ENCODE data around the gene CLDN19. TPM values are rescaled to one million over a fixed set of nuclear protein-coding genes. Genes with fewer than 3 reads are reported as not detected.

The CLDN19 gene
- total and polyA plus RNA-seq, 12 donors = 0.20 to 0.91 TPM; not detected in 10

GRCh38 chr1:42766741-42767509 lies 26.9 kb upstream of the CLDN19 start, which contains the start of the genes C1orf50 and P3H1:
Gene C1orf50, plus strand, starts transcription at chr1:42767249. Its CDS starts 63 bp downstream, at chr1:42767312.
Gene P3H1, minus strand, starts transcription at chr1:42767028. Its CDS starts 57 bp downstream, at chr1:42766971.
- peak; percentile 99 to 100 (median 100) for DNase-seq
- intact Hi-C loops (cut with DNase I) = no loop called here
- Histone ChIP-seq H3K27ac (peak within 1 kb of the TSS; percentile 74 to 94 (median 88)), H3K9me3 (replicated peaks in 1 of 3) (no peaks in the 10 kb centered on the region), H3K4me1 (replicated peaks in 1 of 2) (peaks cover 21 to 47% of the 10 kb centered on the region in 2 donors), H3K36me3 (replicated peaks in 1 of 2) (peaks cover 0 to 2% of the 10 kb centered on the region in 2 donors), H3K27me3 (no peaks in the 10 kb centered on the region), H3K4me3 (peak within 1 kb of the TSS; percentile 84 to 96 (median 87))
- WGBS, 4 donors = 0 to 1% (median 0%) methylated on average over 22 to 82 of the region's 82 CpGs
- peak; percentile 90 to 98 for TF ChIP-seq POLR2A (IDR thresholded peaks at IDR 0.05)
- TF ChIP-seq, protein P1, sequence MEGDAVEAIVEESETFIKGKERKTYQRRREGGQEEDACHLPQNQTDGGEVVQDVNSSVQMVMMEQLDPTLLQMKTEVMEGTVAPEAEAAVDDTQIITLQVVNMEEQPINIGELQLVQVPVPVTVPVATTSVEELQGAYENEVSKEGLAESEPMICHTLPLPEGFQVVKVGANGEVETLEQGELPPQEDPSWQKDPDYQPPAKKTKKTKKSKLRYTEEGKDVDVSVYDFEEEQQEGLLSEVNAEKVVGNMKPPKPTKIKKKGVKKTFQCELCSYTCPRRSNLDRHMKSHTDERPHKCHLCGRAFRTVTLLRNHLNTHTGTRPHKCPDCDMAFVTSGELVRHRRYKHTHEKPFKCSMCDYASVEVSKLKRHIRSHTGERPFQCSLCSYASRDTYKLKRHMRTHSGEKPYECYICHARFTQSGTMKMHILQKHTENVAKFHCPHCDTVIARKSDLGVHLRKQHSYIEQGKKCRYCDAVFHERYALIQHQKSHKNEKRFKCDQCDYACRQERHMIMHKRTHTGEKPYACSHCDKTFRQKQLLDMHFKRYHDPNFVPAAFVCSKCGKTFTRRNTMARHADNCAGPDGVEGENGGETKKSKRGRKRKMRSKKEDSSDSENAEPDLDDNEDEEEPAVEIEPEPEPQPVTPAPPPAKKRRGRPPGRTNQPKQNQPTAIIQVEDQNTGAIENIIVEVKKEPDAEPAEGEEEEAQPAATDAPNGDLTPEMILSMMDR (IDR thresholded peaks at IDR 0.05) = no peak

GRCh38 chr1:42765832-42766740 lies 26.1 kb upstream of the CLDN19 start:
- intact Hi-C loops (cut with DNase I) = no loop called here
- H3K27ac ChIP-seq = peak overlapping the region; percentile 74 to 94 (median 88)
- peaks cover 0 to 11% of the 10 kb centered on the region in 2 donors for H3K36me3 ChIP-seq (replicated peaks in 1 of 2)
- H3K4me1 ChIP-seq (replicated peaks in 1 of 2) = peaks cover 21 to 42% of the 10 kb centered on the region in 2 donors
- no peaks in the 10 kb centered on the region for H3K9me3 ChIP-seq (replicated peaks in 1 of 3)
- H3K27me3 ChIP-seq = no peaks in the 10 kb centered on the region
- peak in 1 of 2 donors; percentile 57 for TF ChIP-seq POLR2A (IDR thresholded peaks at IDR 0.05)
- TF ChIP-seq, protein P1 (IDR thresholded peaks at IDR 0.05) = peak; percentile 23 to 67 (median 48)
- WGBS, 4 donors = 0 to 1% (median 0%) methylated on average over 18 to 44 of the region's 44 CpGs
- peak in 6 of 7 donors; percentile 44 to 69 (median 54) for DNase-seq
- peak overlapping the region; percentile 84 to 96 (median 87) for H3K4me3 ChIP-seq

DNA sequence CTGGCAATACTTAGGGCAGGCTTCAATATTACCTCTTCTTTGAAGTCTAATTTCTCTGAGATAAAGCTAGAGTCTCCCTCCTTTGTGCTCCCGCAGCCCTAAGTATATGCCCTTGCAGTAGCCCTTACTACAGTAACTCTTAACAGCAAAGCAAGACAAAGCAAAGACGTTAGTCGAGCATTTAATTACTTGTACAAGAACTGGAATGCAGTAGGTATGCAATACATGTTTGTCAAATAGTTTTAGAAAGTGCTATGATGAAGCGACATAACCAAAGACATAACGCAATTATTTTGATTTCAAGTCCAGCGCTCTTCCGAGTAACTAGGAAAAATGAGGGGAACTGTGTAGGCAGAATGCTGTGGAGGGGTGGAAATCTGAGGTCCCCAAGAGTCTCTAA lies 25.2 kb upstream of the CLDN19 start:
- peak overlapping the region in 2 of 4 donors; percentile 89 to 96 for H3K4me3 ChIP-seq
- TF ChIP-seq, protein P1 (IDR thresholded peaks at IDR 0.05) = no peak
- TF ChIP-seq POLR2A (IDR thresholded peaks at IDR 0.05) = no peak
- peaks cover 0 to 17% of the 10 kb centered on the region in 2 donors for H3K36me3 ChIP-seq (replicated peaks in 1 of 2)
- peaks cover 21 to 34% of the 10 kb centered on the region in 2 donors for H3K4me1 ChIP-seq (replicated peaks in 1 of 2)
- H3K27me3 ChIP-seq = no peaks in the 10 kb centered on the region
- H3K27ac ChIP-seq = peak overlapping the region in 3 of 5 donors; percentile 87 to 94 (median 88)
- intact Hi-C loops (cut with DNase I) = no loop called here
- WGBS, 4 donors = 18 to 26% (median 21%) methylated on average over 7 of the region's 7 CpGs
- no peaks in the 10 kb centered on the region for H3K9me3 ChIP-seq (replicated peaks in 1 of 3)
- no peak for DNase-seq

GRCh38 chr1:42762269-42762668 lies 22.2 kb upstream of the CLDN19 start:
- WGBS, 4 donors = 68 to 78% (median 73%) methylated on average over 5 of the region's 5 CpGs
- Histone ChIP-seq H3K36me3 (replicated peaks in 1 of 2) (peaks cover 0 to 46% of the 10 kb centered on the region in 2 donors), H3K27me3 (no peaks in the 10 kb centered on the region), H3K4me1 (replicated peaks in 1 of 2) (peaks cover 11 to 17% of the 10 kb centered on the region in 2 donors), H3K9me3 (replicated peaks in 1 of 3) (no peaks in the 10 kb centered on the region), H3K27ac (no peak overlapping the region), H3K4me3 (no peak overlapping the region)
- TF ChIP-seq POLR2A (IDR thresholded peaks at IDR 0.05) = no peak
- intact Hi-C loops (cut with DNase I) = no loop called here
- DNase-seq = no peak
